Lower leg skin (tissue), 4 donors: Measurements from ENCODE around the gene COMP. TPM values are rescaled to one million over a fixed set of nuclear protein-coding genes. Genes with fewer than 3 reads are reported as not detected.

ENCODE experiments used
- DNase-seq, 2 donors: peaks; one replicate each; pipeline ENCODE4 v3.0.0-alpha.2; 2019; ENCODE audit warnings: low spot score in 2 of 2
- H3K4me3 ChIP-seq: fragments of 200-600 bp; sonication (generic); 2 replicates; pipeline ENCODE4 v1.5.1; 2017; ENCODE audit warnings: mild to moderate bottlenecking, low read depth; ENCODE audit not compliant: poor library complexity, severe bottlenecking
- POLR2A ChIP-seq, 2 donors: fragments of 450-650 bp; IDR thresholded peaks; one replicate each; pipeline ENCODE4 v1.6.1; 2016 to 2017; ENCODE audit warnings: antibody characterized with exemption in 2 of 2, mild to moderate bottlenecking in 1 of 2, moderate library complexity in 1 of 2
- WGBS, 2 donors: methylation state at CpG; one replicate each; pipeline ENCODE4 v1.1.5; 2018; 5-methylcytosine and 5-hydroxymethylcytosine counted together
- intact Hi-C: fragments of 100-400 bp; cut with DNase I; formaldehyde crosslinking; loops from one replicate; pipeline ENCODE4 v1.15.0; 2023; ENCODE audit warnings: low total_unique reads
- total RNA-seq, 4 donors: library from RNA; depleted of rRNA; stranded (reverse); fragments of >200 nt; gene quantifications; one replicate each; pipeline ENCODE4 v1.1.0, GENCODE V29; 2016
- TF ChIP-seq, protein P1 (sequence below), 3 donors: fragments of 450-650 bp; IDR thresholded peaks; one replicate each; pipeline ENCODE4 v1.5.1; 2016; ENCODE audit warnings: antibody characterized with exemption in 3 of 3, mild to moderate bottlenecking in 3 of 3, moderate library complexity in 2 of 3

Gene COMP
- total RNA-seq, 4 donors from 2014 or later = 12.6 to 18.3 (median 14.9) TPM

DNA sequence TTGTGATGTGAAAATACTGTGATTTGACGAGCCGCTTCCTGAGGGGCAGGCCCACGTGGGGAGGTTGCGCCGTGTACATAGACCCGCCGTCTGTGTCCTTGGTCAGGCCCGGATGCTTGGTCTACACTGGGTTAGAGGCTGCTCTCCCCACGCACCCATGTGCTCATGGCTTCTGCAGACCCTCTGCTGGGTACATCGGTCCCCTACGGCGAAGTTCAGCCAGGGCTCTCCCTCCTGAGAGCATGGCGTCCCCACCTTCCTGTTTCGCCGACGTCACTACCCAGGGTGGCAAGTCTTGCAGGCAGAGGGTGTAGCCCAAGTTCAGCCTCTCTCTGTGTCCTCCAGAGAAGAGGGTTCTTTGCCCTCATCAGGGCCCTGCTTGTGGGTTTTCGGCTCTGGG is 11.0 kb downstream of the COMP start:
- no peak for TF ChIP-seq POLR2A (IDR thresholded peaks at IDR 0.05)
- TF ChIP-seq, protein P1, sequence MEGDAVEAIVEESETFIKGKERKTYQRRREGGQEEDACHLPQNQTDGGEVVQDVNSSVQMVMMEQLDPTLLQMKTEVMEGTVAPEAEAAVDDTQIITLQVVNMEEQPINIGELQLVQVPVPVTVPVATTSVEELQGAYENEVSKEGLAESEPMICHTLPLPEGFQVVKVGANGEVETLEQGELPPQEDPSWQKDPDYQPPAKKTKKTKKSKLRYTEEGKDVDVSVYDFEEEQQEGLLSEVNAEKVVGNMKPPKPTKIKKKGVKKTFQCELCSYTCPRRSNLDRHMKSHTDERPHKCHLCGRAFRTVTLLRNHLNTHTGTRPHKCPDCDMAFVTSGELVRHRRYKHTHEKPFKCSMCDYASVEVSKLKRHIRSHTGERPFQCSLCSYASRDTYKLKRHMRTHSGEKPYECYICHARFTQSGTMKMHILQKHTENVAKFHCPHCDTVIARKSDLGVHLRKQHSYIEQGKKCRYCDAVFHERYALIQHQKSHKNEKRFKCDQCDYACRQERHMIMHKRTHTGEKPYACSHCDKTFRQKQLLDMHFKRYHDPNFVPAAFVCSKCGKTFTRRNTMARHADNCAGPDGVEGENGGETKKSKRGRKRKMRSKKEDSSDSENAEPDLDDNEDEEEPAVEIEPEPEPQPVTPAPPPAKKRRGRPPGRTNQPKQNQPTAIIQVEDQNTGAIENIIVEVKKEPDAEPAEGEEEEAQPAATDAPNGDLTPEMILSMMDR (IDR thresholded peaks at IDR 0.05) = no peak
- H3K4me3 ChIP-seq = no peak overlapping the region
- WGBS, 2 donors = 86 to 90% methylated on average over 17 of the region's 17 CpGs
- DNase-seq = no peak
- intact Hi-C loops = no loop called here

DNA sequence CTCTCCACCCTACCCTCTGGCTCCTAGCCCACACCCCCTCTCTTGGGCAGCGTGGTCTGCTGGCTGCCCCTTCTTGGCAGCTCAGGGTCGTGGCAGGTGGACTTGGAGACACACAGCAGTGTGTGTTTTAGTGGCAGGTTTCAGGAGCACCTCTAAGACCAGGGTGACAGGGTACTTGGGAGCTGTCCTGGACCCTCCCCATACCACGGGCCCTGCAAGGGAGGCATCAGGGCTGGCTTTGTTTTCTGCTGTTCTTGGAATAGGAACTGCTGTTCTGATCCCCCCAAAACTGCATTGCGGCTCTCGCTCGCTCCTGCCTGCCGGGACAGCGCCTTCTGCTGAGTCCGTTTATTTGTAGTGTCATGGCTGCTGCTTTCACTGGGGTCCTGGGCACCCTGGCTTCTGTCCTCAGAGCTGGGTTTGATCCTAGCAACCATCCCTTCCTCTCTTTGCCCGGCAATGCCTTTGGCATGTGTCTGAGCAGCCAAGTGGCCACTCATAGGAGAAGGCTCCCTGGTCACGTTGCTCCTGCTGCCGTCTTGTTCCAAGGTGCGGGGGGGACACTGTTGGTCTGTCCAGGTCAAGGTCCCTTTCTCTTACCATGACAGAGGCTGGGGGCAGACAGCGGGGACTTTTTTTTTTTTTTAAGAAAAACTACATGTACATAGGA is 12.1 kb downstream of the COMP start:
- 86 to 88% methylated on average over 14 of the region's 14 CpGs for WGBS, 2 donors
- no peak for DNase-seq
- no peak for TF ChIP-seq POLR2A (IDR thresholded peaks at IDR 0.05)
- TF ChIP-seq, protein P1 (IDR thresholded peaks at IDR 0.05) = no peak
- H3K4me3 ChIP-seq = no peak overlapping the region
- intact Hi-C loops = no loop called here

DNA sequence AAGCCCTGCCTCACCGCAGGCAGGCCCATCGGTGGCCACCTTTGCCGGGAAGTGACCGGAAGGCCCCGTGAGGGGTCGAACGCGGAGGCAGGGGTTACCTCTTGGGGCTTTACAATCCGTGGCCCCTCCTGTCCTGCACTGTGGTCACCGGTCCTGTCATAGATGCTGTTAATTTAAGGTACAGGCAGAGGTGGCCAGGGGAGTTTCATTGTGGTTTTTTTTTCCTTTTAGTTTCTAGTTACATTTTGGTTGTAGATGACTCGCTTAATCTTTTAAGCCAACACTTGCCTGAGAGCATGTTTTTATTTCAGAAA is 13.1 kb downstream of the COMP start:
- no peak for DNase-seq
- 58 to 78% methylated on average over 10 to 11 of the region's 11 CpGs for WGBS, 2 donors
- intact Hi-C loops = no loop called here
- TF ChIP-seq POLR2A (IDR thresholded peaks at IDR 0.05) = no peak
- TF ChIP-seq, protein P1 (IDR thresholded peaks at IDR 0.05) = no peak
- no peak overlapping the region for H3K4me3 ChIP-seq

DNA sequence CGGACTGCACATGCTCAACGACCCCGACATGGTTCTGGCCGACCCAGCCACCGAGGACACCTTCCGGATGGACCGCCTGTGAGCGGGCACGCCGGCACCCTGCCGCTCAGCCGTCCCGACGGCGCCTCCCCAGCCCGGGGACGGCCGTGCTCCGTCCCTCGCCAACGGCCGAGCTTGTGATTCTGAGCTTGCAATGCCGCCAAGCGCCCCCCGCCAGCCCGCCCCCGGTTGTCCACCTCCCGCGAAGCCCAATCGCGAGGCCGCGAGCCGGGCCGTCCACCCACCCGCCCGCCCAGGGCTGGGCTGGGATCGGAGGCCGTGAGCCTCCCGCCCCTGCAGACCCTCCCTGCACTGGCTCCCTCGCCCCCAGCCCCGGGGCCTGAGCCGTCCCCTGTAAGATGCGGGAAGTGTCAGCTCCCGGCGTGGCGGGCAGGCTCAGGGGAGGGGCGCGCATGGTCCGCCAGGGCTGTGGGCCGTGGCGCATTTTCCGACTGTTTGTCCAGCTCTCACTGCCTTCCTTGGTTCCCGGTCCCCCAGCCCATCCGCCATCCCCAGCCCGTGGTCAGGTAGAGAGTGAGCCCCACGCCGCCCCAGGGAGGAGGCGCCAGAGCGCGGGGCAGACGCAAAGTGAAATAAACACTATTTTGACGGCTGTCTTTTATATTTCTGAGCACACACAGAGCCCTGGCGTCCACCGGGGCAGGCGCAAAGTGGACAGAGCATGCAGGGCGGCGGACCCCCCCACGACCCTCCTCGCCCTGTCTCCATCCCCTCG is 13.6 kb downstream of the COMP start:
- no peak for DNase-seq
- intact Hi-C loops = no loop called here
- TF ChIP-seq, protein P1 (IDR thresholded peaks at IDR 0.05) = no peak
- TF ChIP-seq POLR2A (IDR thresholded peaks at IDR 0.05) = no peak
- 60 to 73% methylated on average over 33 to 54 of the region's 71 CpGs for WGBS, 2 donors
- no peak overlapping the region for H3K4me3 ChIP-seq

DNA sequence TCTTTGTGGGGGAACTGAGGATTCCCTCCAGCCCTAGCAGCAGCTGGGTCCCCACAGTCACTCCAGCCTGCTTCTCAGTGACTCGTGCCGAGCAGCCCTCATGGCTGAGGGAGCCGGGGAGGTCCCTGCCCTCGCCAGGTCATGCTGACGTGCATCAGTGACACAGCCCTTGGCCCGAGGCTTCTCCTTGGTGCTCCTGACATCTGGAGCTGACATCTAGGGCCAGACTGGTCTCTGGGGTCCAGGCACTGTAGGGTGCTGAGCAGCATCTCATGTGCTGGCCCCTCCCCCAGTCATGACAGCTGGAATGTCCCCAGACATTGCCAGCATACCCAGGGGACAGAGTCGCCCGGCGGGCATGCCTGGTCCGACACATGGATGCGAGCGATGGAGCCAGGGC is 14.4 kb downstream of the COMP start:
- H3K4me3 ChIP-seq = no peak overlapping the region
- intact Hi-C loops = no loop called here
- WGBS, 2 donors = 73 to 77% methylated on average over 7 to 12 of the region's 12 CpGs
- TF ChIP-seq, protein P1 (IDR thresholded peaks at IDR 0.05) = no peak
- TF ChIP-seq POLR2A (IDR thresholded peaks at IDR 0.05) = no peak
- no peak for DNase-seq
